WTC11 (cell line): ENCODE results near the gene FGD6. TPM values are rescaled to one million over a fixed set of nuclear protein-coding genes. Genes with fewer than 3 reads are reported as not detected.

Source experiments
- ATAC-seq: fragments of 200-7000 bp; cut with Tn5 transposase; 2 replicates; pipeline ENCODE4 v1.10.0; 2021; ENCODE audit warnings: mild to moderate bottlenecking, moderate library complexity
- CTCF ChIA-PET: fragments of 300-600 bp; sonication (Branson Sonifier 250); formaldehyde crosslinking; loops from one replicate; lab custom pipeline; 2021; ENCODE audit warnings: antibody characterized with exemption; lab: Charles Lee
- POLR2A ChIA-PET: fragments of 350-600 bp; sonication (Branson Sonifier 250); formaldehyde crosslinking; loops from one replicate; lab custom pipeline; 2021; ENCODE audit warnings: antibody characterized with exemption; lab: Charles Lee
- DNase-seq: peaks from one replicate; pipeline ENCODE4 v3.0.0; 2021; ENCODE audit warnings: low spot score
- H3K27ac Mint-ChIP-seq: 2 replicates; pipeline ENCODE4 v1.8.0; 2021; ENCODE audit warnings: mixed read lengths
- H3K27me3 Mint-ChIP-seq: 2 replicates; pipeline ENCODE4 v1.8.0; 2021; ENCODE audit warnings: low read depth, mild to moderate bottlenecking, moderate library complexity, mixed read lengths
- H3K36me3 Mint-ChIP-seq: 2 replicates; pipeline ENCODE4 v1.8.0; 2021; ENCODE audit warnings: mixed read lengths
- H3K4me1 Mint-ChIP-seq: 2 replicates; pipeline ENCODE4 v1.8.0; 2022; ENCODE audit warnings: mixed read lengths
- H3K4me3 Mint-ChIP-seq: 2 replicates; pipeline ENCODE4 v1.8.0; 2021; ENCODE audit warnings: mild to moderate bottlenecking, moderate library complexity, mixed read lengths
- H3K9me3 Mint-ChIP-seq: 2 replicates; pipeline ENCODE4 v1.8.0; 2021; ENCODE audit warnings: mixed read lengths
- CDX4 ChIP-seq: fragments of 250-450 bp; sonication (Bioruptor Pico); IDR thresholded peaks from 2 replicates; pipeline ENCODE4 v1.9.0; 2021; ENCODE audit warnings: moderate library complexity, mild to moderate bottlenecking, inconsistent platforms, borderline replicate concordance
- CTCF ChIP-seq: fragments of 200-600 bp; IDR thresholded peaks from 2 replicates; pipeline ENCODE4 v1.8.0; 2022; ENCODE audit warnings: antibody characterized with exemption
- ELF4 ChIP-seq: sonication (generic); formaldehyde crosslinking; IDR thresholded peaks from 2 replicates; pipeline ENCODE4 v1.8.1; 2022; ENCODE audit warnings: low read depth, mild to moderate bottlenecking, moderate library complexity, missing genetic modification reagents
- FOXP1 ChIP-seq: sonication (generic); formaldehyde crosslinking; IDR thresholded peaks from 2 replicates; pipeline ENCODE4 v1.8.0; 2022; ENCODE audit warnings: missing genetic modification reagents, mild to moderate bottlenecking, moderate library complexity, borderline replicate concordance
- FOXP4 ChIP-seq: sonication (generic); formaldehyde crosslinking; IDR thresholded peaks from 2 replicates; pipeline ENCODE4 v1.8.0; 2022; ENCODE audit warnings: mild to moderate bottlenecking, missing genetic modification reagents
- GABPB1 ChIP-seq: sonication (generic); formaldehyde crosslinking; IDR thresholded peaks from 2 replicates; pipeline ENCODE4 v1.8.1; 2023; ENCODE audit warnings: mild to moderate bottlenecking, missing genetic modification reagents
- GRHL2 ChIP-seq: fragments of 250-450 bp; sonication (Bioruptor Pico); IDR thresholded peaks from 2 replicates; pipeline ENCODE4 v1.8.0; 2022; ENCODE audit warnings: mild to moderate bottlenecking, moderate library complexity; ENCODE audit not compliant: insufficient replicate concordance, severe bottlenecking
- NR3C1 ChIP-seq: sonication (generic); formaldehyde crosslinking; conservative IDR thresholded peaks from 2 replicates; pipeline ENCODE4 v1.8.1; 2023; ENCODE audit warnings: low read depth, mild to moderate bottlenecking, missing genetic modification reagents
- PRDM15 ChIP-seq: sonication (generic); formaldehyde crosslinking; IDR thresholded peaks from 2 replicates; pipeline ENCODE4 v1.8.0; 2022; ENCODE audit warnings: missing genetic modification reagents
- PREB ChIP-seq: sonication (generic); formaldehyde crosslinking; IDR thresholded peaks from 2 replicates; pipeline ENCODE4 v1.8.1; 2022; ENCODE audit warnings: mild to moderate bottlenecking, missing genetic modification reagents, moderate library complexity, borderline replicate concordance
- TP53 ChIP-seq: sonication (generic); formaldehyde crosslinking; IDR thresholded peaks from 2 replicates; pipeline ENCODE4 v1.8.1; 2023; ENCODE audit warnings: mild to moderate bottlenecking, missing genetic modification reagents
- ZNF263 ChIP-seq: sonication (generic); formaldehyde crosslinking; IDR thresholded peaks from 2 replicates; pipeline ENCODE4 v1.8.1; 2022; ENCODE audit warnings: low read depth, mild to moderate bottlenecking, moderate library complexity, missing genetic modification reagents
- ZNF281 ChIP-seq: sonication (generic); formaldehyde crosslinking; IDR thresholded peaks from 2 replicates; pipeline ENCODE4 v1.8.0; 2023; ENCODE audit warnings: mild to moderate bottlenecking, missing genetic modification reagents
- ZNF396 ChIP-seq: fragments of 250-450 bp; sonication (Bioruptor Pico); IDR thresholded peaks from 2 replicates; pipeline ENCODE4 v1.8.0; 2021; ENCODE audit warnings: mild to moderate bottlenecking, moderate library complexity, borderline replicate concordance
- ZNF416 ChIP-seq: fragments of 250-450 bp; sonication (Bioruptor Pico); IDR thresholded peaks from 2 replicates; pipeline ENCODE4 v1.9.0; 2021; ENCODE audit warnings: mild to moderate bottlenecking, inconsistent platforms
- ZSCAN18 ChIP-seq: fragments of 250-450 bp; sonication (Bioruptor Pico); IDR thresholded peaks from 2 replicates; pipeline ENCODE4 v2.1.2; 2022; ENCODE audit warnings: mild to moderate bottlenecking, moderate library complexity
- total RNA-seq: library from RNA; stranded (reverse); gene quantifications from 3 replicates; pipeline ENCODE4 v1.2.3, GENCODE V29; 2021

The FGD6 gene
- total RNA-seq, 1 experiment from 2014 or later: 28.2 TPM

GRCh38 chr12:95181103-95181502 is 36.2 kb downstream of the FGD6 start:
- ChIA-PET POLR2A (no interaction called here), CTCF (no interaction called here)
- TF ChIP-seq CTCF (no peak), NR3C1 (no peak), PRDM15 (CRISPR knock-in tag) (no peak), FOXP4 (CRISPR knock-in tag) (no peak), ZSCAN18 (CRISPR knock-in tag) (no peak), ELF4 (CRISPR knock-in tag) (no peak), FOXP1 (no peak), CDX4 (CRISPR knock-in tag) (no peak), GRHL2 (CRISPR knock-in tag) (no peak), ZNF263 (no peak), GABPB1 (CRISPR knock-in tag) (no peak), ZNF281 (no peak), PREB (CRISPR knock-in tag) (no peak), TP53 (CRISPR knock-in tag) (no peak), ZNF396 (CRISPR knock-in tag) (no peak), ZNF416 (CRISPR knock-in tag) (no peak)
- ATAC-seq (no peak), DNase-seq (no peak)
- Mint-ChIP-seq H3K36me3 (peaks cover 4% of the 10 kb centered on the region; the same call in 1 of the 2 replicates), H3K27ac (no peak overlapping the region), H3K27me3 (no peaks in the 10 kb centered on the region), H3K4me3 (no peak overlapping the region), H3K4me1 (peaks cover 13% of the 10 kb centered on the region), H3K9me3 (no peaks in the 10 kb centered on the region)
